GM12875 (cell line): Measurements from ENCODE around the gene LRRC28.

Experiments
- H3K4me3 ChIP-seq: one replicate; pipeline ENCODE4 v1.5.1; 2011; ENCODE audit warnings: low read depth, low read length, control low read depth
- CTCF ChIP-seq: IDR thresholded peaks from 2 replicates; pipeline ENCODE4 v1.5.1; 2011; ENCODE audit warnings: low read depth, mild to moderate bottlenecking, control low read depth, inconsistent platforms, low read length, moderate library complexity, borderline replicate concordance; ENCODE audit not compliant: insufficient read depth

The LRRC28 gene

DNA sequence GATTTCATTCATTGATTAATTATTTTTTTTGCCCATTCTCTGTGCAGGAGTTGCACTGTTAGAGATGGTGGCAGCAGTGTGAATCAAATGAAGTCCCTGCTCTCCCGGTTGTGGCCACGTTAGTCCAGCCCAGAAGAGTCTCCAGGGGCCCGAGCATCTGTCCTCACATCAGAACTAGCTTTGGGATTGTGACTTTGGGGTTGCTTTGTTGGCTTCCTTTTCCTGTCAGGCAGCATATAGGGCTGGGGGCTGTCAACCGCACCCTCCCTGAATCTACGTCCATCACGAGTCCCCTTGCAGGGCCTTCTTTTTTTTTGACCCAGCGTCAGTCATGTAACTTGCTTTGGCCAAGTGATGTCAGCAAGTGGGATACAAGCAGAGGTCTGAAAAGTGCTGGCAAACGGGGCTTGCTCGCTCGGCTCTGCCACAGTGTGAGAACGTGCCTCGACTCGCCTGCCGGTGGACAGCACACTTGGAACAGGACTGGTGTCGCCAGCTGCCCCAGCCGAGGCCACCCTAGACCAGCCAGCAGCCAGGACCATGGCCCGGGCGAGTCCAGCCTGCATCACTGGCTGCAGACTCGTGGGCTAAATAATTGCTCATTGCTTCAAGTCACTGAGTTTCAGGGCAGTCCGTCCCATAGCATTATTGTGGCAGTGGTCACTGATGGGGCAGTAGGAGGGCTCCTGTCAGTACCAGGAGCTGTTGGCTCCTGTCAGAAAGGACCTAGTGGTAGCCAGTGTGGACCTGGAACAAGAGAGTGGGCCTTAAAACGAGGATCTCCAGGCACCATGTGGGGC is 162.9 kb downstream of the LRRC28 start:
- no peak overlapping the region for H3K4me3 ChIP-seq

DNA sequence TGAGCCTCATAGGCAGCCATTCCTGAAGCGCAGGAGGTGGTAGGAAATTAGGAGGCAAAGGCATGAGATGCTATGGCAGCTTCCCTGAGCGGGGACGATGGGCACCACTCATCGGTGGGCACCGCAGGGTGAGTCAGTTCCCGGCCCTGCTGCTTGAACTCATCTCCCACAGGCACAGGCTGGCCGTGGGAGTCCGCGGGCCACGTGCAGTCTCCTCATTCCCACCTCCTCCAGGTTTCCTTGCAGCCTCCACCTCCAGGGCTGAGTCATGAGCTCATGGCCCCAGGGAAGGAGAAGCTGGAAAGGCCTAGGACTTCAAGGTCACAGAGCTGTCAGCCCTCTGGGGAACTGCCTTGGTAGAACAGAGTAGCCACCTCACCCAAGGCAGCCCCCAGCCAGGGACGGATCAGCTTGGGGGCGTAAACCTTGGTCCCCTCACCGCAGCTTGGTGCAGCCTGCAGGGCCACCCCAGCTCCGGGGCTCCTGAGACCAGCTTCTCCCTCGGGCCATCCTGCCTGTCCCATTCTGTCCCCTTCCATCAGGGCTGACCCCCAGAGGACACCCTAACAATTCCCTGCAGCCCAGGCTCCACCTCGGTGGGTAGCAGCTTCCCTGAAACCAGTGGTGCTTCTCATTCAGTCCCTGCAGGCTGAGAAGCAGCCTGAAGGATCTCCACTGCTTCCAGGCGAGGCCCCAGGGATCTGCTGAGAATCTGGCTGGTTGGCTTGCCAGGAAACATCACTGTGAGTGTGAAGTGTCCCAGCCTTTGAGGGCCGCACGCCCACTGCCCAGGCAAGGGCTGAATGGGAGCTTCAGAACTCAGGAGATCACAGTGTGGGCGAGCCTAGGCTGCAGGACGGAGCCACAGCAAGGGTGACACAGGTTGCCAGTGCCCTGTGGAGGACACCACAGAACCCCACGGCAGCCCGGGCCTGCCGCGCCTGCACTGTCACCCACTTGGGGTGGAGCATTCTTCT is 163.8 kb downstream of the LRRC28 start:
- no peak for TF ChIP-seq CTCF
- no peak overlapping the region for H3K4me3 ChIP-seq

More for the DNA sequence above, 162.9 kb downstream of the LRRC28 start:
- no peak for TF ChIP-seq CTCF

GRCh38 chr15:99416191-99417188 is 165.2 kb downstream of the LRRC28 start:
- no peak for TF ChIP-seq CTCF
- H3K4me3 ChIP-seq, result no peak overlapping the region

- H3K4me3 ChIP-seq, result no peak overlapping the region
- TF ChIP-seq CTCF, result no peak
Measured at GRCh38 chr15:99421172-99421656, 169.9 kb downstream of the LRRC28 start.

DNA sequence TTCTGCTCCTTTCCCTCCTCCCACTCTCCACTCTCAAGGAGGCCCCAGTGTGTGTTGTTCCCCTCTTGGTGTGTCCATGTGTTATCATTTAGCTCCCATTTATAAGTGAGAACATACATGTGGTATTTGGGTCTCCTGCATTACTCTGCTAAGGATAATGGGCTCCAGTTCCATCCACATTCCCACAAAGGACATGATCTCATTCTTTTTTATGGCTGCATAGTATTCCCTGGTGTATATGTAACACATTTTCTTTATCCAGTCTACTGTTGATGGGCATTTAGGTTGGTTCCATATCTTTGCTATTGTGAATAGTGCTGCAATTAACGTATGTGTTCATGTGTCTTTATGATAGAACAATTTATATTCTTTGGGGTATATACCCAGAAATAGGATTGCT is 170.5 kb downstream of the LRRC28 start:
- H3K4me3 ChIP-seq, result no peak overlapping the region
- TF ChIP-seq CTCF, result no peak
